HG03175 (cell line): ENCODE measurements around the gene PHC1.

ENCODE experiments used
- ATAC-seq: cut with Tn5 transposase; IDR thresholded peaks from one replicate; pipeline ENCODE4 v1.9.1; 2021; ENCODE audit warnings: mild to moderate bottlenecking, moderate library complexity; ENCODE audit not compliant: unreplicated experiment

Gene PHC1

GRCh38 chr12:8949342-8950220, 35.3 kb downstream of the PHC1 start, which contains the start of gene M6PR:
M6PR (minus strand) TSS chr12:8949645; CDS start chr12:8946404, 3,241 bp downstream.
- ATAC-seq = peak; percentile 85

GRCh38 chr12:8950221-8950527, 35.9 kb downstream of the PHC1 start:
- ATAC-seq = peak; percentile 16

DNA sequence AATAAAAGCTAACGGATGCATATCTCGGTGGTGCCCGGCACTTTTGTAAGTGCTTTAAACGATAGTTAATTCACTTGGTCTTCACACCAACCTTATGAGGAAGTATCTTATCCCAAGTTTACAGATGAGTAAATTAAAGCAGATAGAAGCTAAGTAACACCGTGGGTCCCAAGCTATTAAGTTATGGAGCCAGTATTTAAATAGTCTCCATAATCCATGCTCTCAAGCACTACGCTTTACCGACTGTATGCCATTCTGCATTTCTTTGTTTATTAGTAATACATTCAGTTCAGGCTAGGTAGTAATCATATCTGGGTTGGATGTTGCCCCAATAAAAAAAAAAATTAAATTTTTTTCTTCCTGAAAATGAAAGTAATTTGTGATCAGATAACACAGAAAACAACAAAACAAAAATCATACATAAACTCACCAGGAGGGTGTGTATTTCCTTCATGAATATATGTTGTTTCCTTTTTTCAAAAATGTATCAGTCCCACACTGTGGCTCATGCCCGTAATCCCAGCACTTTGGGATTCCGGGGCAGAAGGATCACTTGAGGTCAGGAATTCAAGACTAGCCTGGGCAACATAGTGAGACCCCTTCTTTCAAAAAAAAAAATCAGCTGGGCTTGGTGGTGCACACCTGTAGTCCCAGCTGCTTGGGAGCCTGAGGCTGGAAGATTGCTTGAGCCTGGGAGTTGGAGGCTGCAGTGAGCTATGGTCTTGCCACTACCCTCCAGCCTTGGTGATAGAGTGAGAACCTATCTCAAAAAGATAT, 36.6 kb downstream of the PHC1 start:
- ATAC-seq = no peak

DNA sequence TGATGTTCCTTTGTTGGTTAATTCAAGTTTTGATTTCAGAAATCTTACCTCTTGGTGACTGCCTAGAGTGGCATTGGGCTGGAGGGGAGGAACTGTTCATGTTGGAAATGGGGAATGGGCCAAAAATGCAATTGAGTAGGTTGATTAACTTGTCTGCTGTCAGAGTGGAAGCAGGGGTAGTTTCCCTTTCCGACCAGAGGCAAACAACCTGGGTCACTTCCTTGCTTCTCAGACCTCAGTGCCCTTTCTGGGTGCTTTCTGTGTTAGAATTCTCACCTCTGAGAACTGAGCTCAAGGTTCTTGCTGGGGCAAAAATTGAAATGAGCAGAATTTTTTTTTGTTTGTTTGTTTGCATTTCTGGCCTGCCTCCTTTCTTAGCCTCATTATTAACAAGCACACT, 37.4 kb downstream of the PHC1 start:
- no peak for ATAC-seq

DNA sequence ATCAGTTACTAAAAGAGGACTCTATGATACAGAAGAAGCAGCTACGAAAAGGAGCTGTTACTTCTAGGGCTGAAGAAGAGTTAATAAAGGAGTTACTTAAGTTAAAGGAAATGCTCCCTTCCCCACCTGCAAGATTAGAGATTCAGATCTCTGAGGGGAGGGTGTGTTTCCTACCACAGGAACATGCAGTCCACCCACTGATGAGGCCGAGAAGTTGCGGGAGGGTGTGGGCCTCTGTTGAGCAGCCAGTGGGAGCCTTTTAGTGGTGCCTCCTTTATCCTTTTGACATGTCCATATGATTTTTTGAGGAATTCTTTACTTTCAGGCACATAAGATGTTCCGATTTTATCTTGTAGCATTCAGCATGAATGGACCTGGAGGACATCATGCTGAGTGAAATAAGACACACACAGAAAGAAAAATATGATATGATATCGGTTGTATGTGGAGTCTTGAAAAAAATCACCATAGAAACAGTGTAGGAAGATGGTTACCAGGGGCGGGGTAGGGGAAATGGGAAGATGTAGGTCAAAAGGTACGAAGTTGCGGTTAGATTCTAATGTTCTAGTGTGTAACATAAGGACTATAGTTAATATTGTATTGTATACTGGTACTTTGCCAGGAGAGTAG, 39.6 kb downstream of the PHC1 start:
- no peak for ATAC-seq

- no peak for ATAC-seq
These were observed 41.8 kb downstream of the PHC1 start for GRCh38 chr12:8956073-8956472.

GRCh38 chr12:8956772-8957171, 42.5 kb downstream of the PHC1 start:
- ATAC-seq = no peak

GRCh38 chr12:8957561-8957960, 43.3 kb downstream of the PHC1 start:
- ATAC-seq = no peak

DNA sequence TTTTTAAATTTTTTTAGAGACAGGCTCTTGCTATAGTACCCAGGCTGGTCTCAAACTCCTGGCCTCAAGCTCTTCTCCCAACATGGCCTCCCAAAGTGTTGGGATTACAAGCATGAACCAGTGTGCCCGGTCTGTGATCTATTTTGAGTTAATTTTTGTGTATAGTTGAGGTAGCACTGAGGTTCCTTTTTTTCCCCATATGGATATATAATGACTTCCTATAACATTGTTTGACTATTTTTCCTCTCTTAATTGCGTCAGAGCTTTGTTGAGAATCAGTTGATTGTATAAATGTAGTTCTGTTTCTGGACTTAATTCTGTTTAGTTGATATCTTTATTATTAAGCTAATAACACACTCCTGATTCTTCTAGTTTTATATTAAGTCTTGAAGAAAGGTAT, 43.8 kb downstream of the PHC1 start:
- no peak for ATAC-seq

GRCh38 chr12:8960176-8960575, 45.9 kb downstream of the PHC1 start:
- no peak for ATAC-seq

GRCh38 chr12:8968761-8969160, 54.5 kb downstream of the PHC1 start:
- no peak for ATAC-seq

- no peak for ATAC-seq
These were observed 55.6 kb downstream of the PHC1 start for GRCh38 chr12:8969861-8970411.

DNA sequence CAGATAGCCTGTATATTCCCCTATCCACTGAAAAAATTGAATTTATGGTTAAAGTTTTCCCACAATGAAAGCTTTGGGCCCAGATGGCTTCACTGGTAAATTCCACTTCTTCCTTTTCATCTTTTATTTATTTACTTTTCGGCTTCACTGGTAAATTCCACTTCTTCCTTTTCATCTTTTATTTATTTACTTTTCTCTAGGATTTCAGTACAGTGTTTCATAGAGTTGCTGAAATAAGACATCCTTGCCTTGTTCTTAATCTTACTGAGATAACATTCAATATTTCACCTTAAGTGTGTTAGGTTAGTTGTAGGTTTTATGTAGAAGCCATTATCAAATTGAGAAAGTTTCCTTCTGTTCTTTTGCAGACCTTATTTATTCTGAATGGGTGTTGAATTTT, 56.1 kb downstream of the PHC1 start:
- no peak for ATAC-seq

GRCh38 chr12:8980137-8980536, 65.8 kb downstream of the PHC1 start:
- ATAC-seq = no peak

GRCh38 chr12:8985213-8985754, 71.0 kb downstream of the PHC1 start:
- ATAC-seq = no peak

DNA sequence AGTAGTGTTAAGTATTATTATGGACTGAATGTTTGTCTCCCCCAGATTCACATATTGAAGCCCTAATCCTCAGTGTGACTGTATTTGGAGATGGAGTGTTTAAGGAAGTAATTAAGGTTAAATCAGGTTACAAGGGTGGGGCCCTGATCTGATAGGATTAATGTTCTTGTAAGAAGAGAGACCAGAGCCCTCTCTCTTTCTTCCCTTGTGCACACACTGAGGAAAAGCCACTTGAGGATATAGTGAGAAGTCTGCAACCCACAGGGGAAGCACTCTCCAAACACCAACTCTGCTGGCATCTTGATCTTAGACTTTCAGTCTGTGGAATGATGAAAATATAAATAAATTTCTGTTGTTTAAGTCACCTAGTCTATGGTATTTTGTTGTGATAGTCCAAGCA, 72.9 kb downstream of the PHC1 start:
- ATAC-seq = no peak

DNA sequence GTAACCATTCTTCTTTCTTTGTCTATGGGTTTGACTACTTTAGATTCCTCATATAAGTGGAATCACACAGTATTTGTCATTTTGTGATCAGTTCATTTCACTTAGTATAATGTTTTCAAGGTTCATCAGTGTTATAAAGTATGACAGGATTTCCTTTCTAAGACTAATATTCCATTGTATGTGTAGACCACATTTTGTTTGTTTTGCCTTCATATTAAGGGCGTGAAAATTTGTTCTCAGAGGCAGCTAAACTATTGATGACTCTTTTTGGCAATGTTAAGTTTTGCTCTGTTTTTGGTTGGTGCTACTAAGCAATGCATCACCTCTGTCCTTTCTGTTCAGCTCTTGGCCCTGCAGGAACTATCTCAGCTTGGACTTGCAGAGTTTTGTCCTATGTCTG, 73.4 kb downstream of the PHC1 start:
- ATAC-seq = no peak

- no peak for ATAC-seq
These were observed 75.1 kb downstream of the PHC1 start, which contains the start of gene KLRG1 for GRCh38 chr12:8989413-8989812. KLRG1 (plus strand) TSS chr12:8989546; CDS start chr12:8989636, 90 bp downstream.
